Gastrocnemius medialis (tissue), 4 donors: ENCODE results near the gene SQOR. TPM values are rescaled to one million over a fixed set of nuclear protein-coding genes. Genes with fewer than 3 reads are reported as not detected.

Experiments used
- ATAC-seq, 2 donors: fragments of 150-250 bp; one replicate each; pipeline ENCODE4 v1.9.1; 2016
- DNase-seq, 2 donors: peaks; one replicate each; pipeline ENCODE4 v3.0.0-alpha.2; 2019
- H3K27ac ChIP-seq, 4 donors: fragments of 200-600 bp; sonication (generic); 1 replicate in 1 of 4; 2 replicates in 3 of 4; pipeline ENCODE4 v1.5.1; 2016 to 2018; ENCODE audit warnings: mild to moderate bottlenecking in 2 of 4, moderate library complexity in 1 of 4
- H3K27me3 ChIP-seq, 3 donors: fragments of 200-600 bp; sonication (generic) in 2 of 3; 1 replicate in 1 of 3; 2 replicates in 2 of 3; pipeline versions ENCODE4 v1.5.1 to v1.6.0; 2016 to 2019; ENCODE audit warnings: mild to moderate bottlenecking in 1 of 3, moderate library complexity in 1 of 3
- H3K36me3 ChIP-seq, 2 donors: fragments of 200-600 bp; sonication (generic) in 1 of 2; one replicate each; pipeline ENCODE4 v1.5.1; 2017 to 2018
- H3K4me1 ChIP-seq, 2 donors: fragments of 200-600 bp; sonication (generic) in 1 of 2; one replicate each; pipeline ENCODE4 v1.5.1; 2016 to 2017; ENCODE audit warnings: mild to moderate bottlenecking in 2 of 2
- H3K4me3 ChIP-seq, 4 donors: fragments of 200-600 bp; sonication (generic) in 3 of 4; 1 replicate in 1 of 4; 2 replicates in 3 of 4; pipeline ENCODE4 v1.5.1; 2016 to 2019; ENCODE audit warnings: mild to moderate bottlenecking in 2 of 4
- H3K9me3 ChIP-seq, 3 donors: fragments of 200-600 bp; sonication (generic) in 2 of 3; 1 replicate in 1 of 3; 2 replicates in 2 of 3; pipeline ENCODE4 v1.5.1; 2016 to 2019
- POLR2A ChIP-seq, 2 donors: fragments of 450-650 bp; IDR thresholded peaks; one replicate each; pipeline ENCODE4 v1.6.1; 2017; ENCODE audit warnings: antibody characterized with exemption in 2 of 2, mild to moderate bottlenecking in 2 of 2, moderate library complexity in 2 of 2
- in situ Hi-C, 4 donors: fragments of 200-750 bp; cut with MboI; loops; one replicate each; pipeline versions ENCODE4 v1.15.0 to v1.8.0; 2017; ENCODE audit warnings: low sequenced_read_pairs in 4 of 4
- intact Hi-C: fragments of 100-400 bp; cut with DNase I; formaldehyde crosslinking; loops from one replicate; pipeline ENCODE4 v1.15.1; 2023; ENCODE audit warnings: low total_unique reads
- total RNA-seq, 4 donors: library from RNA; depleted of rRNA; stranded (reverse); fragments of >200 nt; gene quantifications; one replicate each; pipeline versions ENCODE4 v1.1.0 to v1.2.3, GENCODE V29; 2016
- TF ChIP-seq, protein P1 (sequence below), 5 experiments: fragments of 450-650 bp in 3 of 5; fragments of 200-600 bp in 2 of 5; sonication (generic) in 2 of 5; IDR thresholded peaks in 4 of 5; conservative IDR thresholded peaks in 1 of 5; 1 replicate in 4 of 5; 2 replicates in 1 of 5; pipeline ENCODE4 v1.5.1; 2016 to 2019; ENCODE audit warnings: antibody characterized with exemption in 5 of 5, mild to moderate bottlenecking in 3 of 5, moderate library complexity in 3 of 5

SQOR gene
- total RNA-seq, 4 donors from 2014 or later = 140 to 194 (median 164) TPM

DNA sequence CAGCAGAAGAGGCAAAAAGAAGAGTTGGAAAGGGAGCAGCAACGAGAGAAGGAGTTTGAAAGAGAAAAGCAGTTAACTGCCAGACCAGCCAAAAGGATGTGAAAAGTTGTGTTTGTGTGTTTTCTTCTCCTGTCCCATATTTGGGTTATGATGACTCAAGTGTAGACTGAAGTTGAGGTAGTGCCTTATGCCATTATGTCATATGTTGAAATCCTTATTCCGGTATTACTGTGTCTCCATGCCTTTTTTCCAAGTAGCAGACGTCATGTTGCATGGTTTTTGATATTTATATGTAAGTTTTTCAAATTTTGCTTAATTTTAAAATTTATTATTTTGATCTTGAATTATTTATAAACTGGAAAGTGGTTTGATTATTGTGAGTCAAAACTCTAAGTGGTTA lies 28.4 kb upstream of the SQOR start:
- no peak overlapping the region for H3K27ac ChIP-seq
- TF ChIP-seq POLR2A (IDR thresholded peaks at IDR 0.05) = no peak
- TF ChIP-seq, protein P1, sequence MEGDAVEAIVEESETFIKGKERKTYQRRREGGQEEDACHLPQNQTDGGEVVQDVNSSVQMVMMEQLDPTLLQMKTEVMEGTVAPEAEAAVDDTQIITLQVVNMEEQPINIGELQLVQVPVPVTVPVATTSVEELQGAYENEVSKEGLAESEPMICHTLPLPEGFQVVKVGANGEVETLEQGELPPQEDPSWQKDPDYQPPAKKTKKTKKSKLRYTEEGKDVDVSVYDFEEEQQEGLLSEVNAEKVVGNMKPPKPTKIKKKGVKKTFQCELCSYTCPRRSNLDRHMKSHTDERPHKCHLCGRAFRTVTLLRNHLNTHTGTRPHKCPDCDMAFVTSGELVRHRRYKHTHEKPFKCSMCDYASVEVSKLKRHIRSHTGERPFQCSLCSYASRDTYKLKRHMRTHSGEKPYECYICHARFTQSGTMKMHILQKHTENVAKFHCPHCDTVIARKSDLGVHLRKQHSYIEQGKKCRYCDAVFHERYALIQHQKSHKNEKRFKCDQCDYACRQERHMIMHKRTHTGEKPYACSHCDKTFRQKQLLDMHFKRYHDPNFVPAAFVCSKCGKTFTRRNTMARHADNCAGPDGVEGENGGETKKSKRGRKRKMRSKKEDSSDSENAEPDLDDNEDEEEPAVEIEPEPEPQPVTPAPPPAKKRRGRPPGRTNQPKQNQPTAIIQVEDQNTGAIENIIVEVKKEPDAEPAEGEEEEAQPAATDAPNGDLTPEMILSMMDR (IDR thresholded peaks at IDR 0.05 in 4 of 5, conservative IDR thresholded peaks at IDR 0.05 in 1 of 5) = no peak
- H3K4me1 ChIP-seq = no peaks in the 10 kb centered on the region
- no peak overlapping the region for H3K4me3 ChIP-seq
- intact Hi-C loops (no loop called here), in situ Hi-C loops (loop anchor here in 1 of 4 donors (25.0 kb wide), 1 partner anchor 144 kb away; no protein-coding TSS in a partner anchor)
- no peak for DNase-seq
- H3K9me3 ChIP-seq = no peaks in the 10 kb centered on the region
- no peaks in the 10 kb centered on the region for H3K27me3 ChIP-seq
- peaks cover 0 to 31% of the 10 kb centered on the region in 2 donors for H3K36me3 ChIP-seq
- no peak for ATAC-seq

DNA sequence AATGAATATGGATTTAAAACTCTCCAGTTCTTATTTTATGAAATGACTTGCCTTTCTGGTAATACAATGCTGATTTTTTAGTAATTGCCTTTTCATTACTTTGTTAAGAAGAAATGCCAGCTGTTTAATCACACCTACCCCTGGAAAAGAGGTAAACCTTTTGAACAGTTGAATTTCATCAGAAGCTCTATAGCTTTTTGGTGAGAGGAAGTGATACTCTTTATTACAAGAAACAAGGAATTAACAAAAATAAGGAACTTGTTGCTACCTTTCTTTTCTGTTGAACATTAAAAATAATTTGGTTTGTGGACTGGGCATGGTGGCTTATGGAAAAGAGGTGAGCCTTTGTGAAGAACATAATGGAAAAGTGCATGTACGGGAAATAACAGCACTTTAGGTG lies 28.0 kb upstream of the SQOR start:
- Histone ChIP-seq H3K4me3 (no peak overlapping the region), H3K9me3 (no peaks in the 10 kb centered on the region), H3K27me3 (no peaks in the 10 kb centered on the region), H3K27ac (no peak overlapping the region), H3K4me1 (no peaks in the 10 kb centered on the region), H3K36me3 (peaks cover 0 to 31% of the 10 kb centered on the region in 2 donors)
- TF ChIP-seq POLR2A (IDR thresholded peaks at IDR 0.05) = no peak
- TF ChIP-seq, protein P1 (IDR thresholded peaks at IDR 0.05 in 4 of 5, conservative IDR thresholded peaks at IDR 0.05 in 1 of 5) = no peak
- in situ Hi-C loops = loop anchor here in 1 of 4 donors (25.0 kb wide), 1 partner anchor 145 kb away; no protein-coding TSS in a partner anchor
- ATAC-seq (no peak), DNase-seq (no peak)
- intact Hi-C loops = no loop called here

DNA sequence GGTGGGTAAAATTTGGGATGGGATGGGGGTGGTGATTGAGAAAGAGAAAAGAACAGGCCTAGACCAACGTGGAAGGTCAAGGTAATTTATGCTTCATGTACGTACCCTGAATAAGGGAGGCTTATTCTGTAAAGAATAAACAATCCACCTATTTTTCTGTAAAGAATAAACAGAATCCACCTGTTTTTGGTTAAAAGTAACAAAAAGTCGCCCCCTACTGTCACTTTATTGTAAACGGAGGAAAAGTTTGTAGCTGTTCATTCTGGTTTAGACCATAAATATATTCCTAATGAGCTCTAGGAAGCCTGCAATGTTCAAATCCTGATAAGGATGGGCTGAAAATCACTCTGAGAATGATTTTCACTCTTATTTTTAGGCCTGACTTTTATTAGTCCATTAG lies 23.5 kb upstream of the SQOR start:
- no peak overlapping the region for H3K4me3 ChIP-seq
- H3K27ac ChIP-seq = no peak overlapping the region
- peaks cover 0 to 22% of the 10 kb centered on the region in 2 donors for H3K36me3 ChIP-seq
- H3K4me1 ChIP-seq = no peaks in the 10 kb centered on the region
- DNase-seq = no peak
- intact Hi-C loops (no loop called here), in situ Hi-C loops (loop anchor here in 2 of 4 donors (10.0 to 25.0 kb wide), 3 partner anchors 87 to 157 kb away; partner anchors contain the start of gene SLC30A4 (in 1 of the 2))
- no peaks in the 10 kb centered on the region for H3K27me3 ChIP-seq
- no peak for ATAC-seq
- TF ChIP-seq POLR2A (IDR thresholded peaks at IDR 0.05) = no peak
- TF ChIP-seq, protein P1 (IDR thresholded peaks at IDR 0.05 in 4 of 5, conservative IDR thresholded peaks at IDR 0.05 in 1 of 5) = peak in 1 of 5 experiments; percentile 11
- no peaks in the 10 kb centered on the region for H3K9me3 ChIP-seq

DNA sequence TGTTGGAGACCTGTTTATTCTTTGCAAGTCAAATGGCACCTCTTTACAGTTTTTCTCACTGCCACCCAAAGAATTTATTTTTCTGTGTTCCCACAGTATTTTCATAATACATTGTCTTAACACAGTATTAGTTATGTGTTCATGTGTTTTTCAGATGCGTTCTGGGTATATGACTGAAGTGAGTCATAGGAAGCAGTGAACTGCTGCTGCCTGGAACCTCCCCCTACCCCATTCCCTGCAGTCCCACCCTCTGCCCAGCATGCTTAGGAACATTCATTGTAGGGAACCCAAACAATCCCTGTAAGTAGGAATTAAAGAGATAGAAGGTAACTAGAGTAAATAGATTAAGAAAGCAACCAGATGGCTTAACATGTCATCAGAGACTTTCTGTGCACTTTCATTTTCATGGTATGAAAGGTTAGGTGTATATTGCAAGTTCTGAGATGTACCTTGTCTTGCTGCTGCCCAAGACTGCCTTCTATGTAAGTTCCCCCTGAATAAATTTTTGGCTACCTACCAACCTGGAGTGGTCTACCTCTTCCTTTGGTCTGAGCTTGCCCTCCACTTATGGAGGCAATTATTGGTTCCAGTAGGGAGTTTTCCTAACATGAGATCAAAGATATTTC lies 21.9 kb upstream of the SQOR start:
- no peak for ATAC-seq
- intact Hi-C loops (loop anchor here (1.0 kb wide), 1 partner anchor 155 kb away; no protein-coding TSS in a partner anchor), in situ Hi-C loops (loop anchor here in 2 of 4 donors (10.0 to 25.0 kb wide), 3 partner anchors 88 to 158 kb away; partner anchors contain the start of gene SLC30A4 (in 1 of the 2))
- H3K9me3 ChIP-seq = no peaks in the 10 kb centered on the region
- peaks cover 0 to 6% of the 10 kb centered on the region in 2 donors for H3K36me3 ChIP-seq
- H3K4me1 ChIP-seq = no peaks in the 10 kb centered on the region
- no peak for DNase-seq
- H3K4me3 ChIP-seq = no peak overlapping the region
- TF ChIP-seq POLR2A (IDR thresholded peaks at IDR 0.05) = no peak
- TF ChIP-seq, protein P1 (IDR thresholded peaks at IDR 0.05 in 4 of 5, conservative IDR thresholded peaks at IDR 0.05 in 1 of 5) = no peak
- H3K27me3 ChIP-seq = no peaks in the 10 kb centered on the region
- no peak overlapping the region for H3K27ac ChIP-seq
